Tibial nerve (tissue), 4 donors: ENCODE measurements around the gene SCN5A.

ENCODE experiments used
- EP300 ChIP-seq, 2 donors: sonication (generic); formaldehyde crosslinking; IDR thresholded peaks; one replicate each; pipeline ENCODE4 v1.6.1; 2017; ENCODE audit warnings: antibody characterized with exemption in 2 of 2, mild to moderate bottlenecking in 1 of 2
- POLR2A ChIP-seq, 2 donors: fragments of 450-650 bp; IDR thresholded peaks; one replicate each; pipeline ENCODE4 v1.6.1; 2017; ENCODE audit warnings: antibody characterized with exemption in 2 of 2, mild to moderate bottlenecking in 2 of 2, moderate library complexity in 2 of 2
- TF ChIP-seq, protein P1 (sequence below), 5 experiments: fragments of 200-600 bp in 3 of 5; fragments of 450-650 bp in 2 of 5; sonication (generic) in 3 of 5; IDR thresholded peaks; one replicate each; pipeline ENCODE4 v1.5.1; 2016 to 2019; ENCODE audit warnings: antibody characterized with exemption in 5 of 5, mild to moderate bottlenecking in 3 of 5, moderate library complexity in 2 of 5

DNA sequence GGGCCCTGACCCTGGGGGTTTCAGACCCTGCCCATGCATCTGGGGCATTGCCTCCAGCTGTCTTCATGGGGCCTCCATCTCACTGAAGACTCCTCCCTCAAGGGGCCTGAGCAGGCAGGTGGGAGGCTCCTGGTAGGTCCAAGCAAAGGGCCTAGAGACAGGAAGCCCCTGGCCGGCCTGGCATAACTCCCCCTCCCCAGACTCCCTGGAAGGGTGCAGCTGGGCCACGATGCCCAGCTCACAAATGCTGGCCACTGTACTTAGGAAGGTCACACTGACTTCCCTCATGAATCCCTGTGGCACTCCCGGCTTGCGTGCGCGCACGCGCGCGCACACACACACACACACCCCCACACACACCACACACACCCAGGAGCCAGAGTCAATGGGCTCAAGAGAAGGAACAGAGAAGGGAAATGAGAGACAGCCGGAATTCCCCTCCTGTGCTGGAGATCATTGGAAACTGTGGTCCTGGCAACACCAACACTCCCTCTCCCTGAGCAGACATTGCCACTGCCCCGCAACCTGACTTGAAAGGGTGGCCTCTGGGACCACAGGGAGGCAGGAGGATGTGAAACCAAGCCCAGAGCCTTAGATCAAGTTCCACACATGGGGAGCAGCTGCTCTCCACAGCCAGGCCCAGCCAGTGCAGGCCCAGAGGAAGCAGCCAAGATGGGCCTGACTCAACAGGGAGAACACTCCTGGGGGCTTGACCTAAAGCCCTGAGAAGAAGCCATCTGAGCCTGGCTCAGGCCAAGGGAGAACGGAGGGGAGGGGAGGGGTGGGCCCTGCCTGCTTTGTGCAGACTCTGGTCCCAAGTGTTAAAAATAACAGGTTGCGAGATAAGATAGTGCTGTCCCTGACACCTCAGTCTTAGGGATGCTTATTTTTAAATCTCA, 69.7 kb downstream of the SCN5A start:
- TF ChIP-seq, protein P1, sequence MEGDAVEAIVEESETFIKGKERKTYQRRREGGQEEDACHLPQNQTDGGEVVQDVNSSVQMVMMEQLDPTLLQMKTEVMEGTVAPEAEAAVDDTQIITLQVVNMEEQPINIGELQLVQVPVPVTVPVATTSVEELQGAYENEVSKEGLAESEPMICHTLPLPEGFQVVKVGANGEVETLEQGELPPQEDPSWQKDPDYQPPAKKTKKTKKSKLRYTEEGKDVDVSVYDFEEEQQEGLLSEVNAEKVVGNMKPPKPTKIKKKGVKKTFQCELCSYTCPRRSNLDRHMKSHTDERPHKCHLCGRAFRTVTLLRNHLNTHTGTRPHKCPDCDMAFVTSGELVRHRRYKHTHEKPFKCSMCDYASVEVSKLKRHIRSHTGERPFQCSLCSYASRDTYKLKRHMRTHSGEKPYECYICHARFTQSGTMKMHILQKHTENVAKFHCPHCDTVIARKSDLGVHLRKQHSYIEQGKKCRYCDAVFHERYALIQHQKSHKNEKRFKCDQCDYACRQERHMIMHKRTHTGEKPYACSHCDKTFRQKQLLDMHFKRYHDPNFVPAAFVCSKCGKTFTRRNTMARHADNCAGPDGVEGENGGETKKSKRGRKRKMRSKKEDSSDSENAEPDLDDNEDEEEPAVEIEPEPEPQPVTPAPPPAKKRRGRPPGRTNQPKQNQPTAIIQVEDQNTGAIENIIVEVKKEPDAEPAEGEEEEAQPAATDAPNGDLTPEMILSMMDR (IDR thresholded peaks at IDR 0.05), result no peak
- TF ChIP-seq EP300 (IDR thresholded peaks at IDR 0.05), result no peak
- TF ChIP-seq POLR2A (IDR thresholded peaks at IDR 0.05), result no peak
